ENCODE data around the gene DENND1A.

The DENND1A gene

GRCh38 chr9:123488722-123489321 is 441.1 kb downstream of the DENND1A start:
- DNase-seq (ENCODE audit: low read depth in 2 of 2) = no peak

- DNase-seq (ENCODE audit: low read depth in 2 of 2) = no peak
Observed at GRCh38 chr9:123487944-123488548, 441.9 kb downstream of the DENND1A start.

DNA sequence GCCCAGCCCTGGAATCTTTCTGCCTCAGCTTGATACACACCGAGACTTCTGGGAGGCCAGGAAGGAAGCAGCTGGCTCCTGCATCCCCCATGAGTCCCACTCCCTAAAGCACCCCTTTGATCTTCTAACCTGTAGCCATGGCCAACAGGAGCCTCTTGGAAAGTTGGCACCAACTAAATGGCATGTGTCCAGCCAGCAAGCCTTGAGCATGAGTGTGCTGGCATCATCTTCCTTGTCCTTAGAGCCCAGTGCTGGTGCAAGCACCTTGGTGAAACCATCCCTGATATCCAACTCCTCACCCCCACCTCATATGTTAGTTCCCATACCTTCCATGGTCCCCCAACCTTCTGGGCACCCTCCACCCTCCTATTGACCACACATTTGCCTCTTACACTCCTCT is 443.5 kb downstream of the DENND1A start:
- DNase-seq (ENCODE audit: low read depth in 2 of 2) = no peak

DNA sequence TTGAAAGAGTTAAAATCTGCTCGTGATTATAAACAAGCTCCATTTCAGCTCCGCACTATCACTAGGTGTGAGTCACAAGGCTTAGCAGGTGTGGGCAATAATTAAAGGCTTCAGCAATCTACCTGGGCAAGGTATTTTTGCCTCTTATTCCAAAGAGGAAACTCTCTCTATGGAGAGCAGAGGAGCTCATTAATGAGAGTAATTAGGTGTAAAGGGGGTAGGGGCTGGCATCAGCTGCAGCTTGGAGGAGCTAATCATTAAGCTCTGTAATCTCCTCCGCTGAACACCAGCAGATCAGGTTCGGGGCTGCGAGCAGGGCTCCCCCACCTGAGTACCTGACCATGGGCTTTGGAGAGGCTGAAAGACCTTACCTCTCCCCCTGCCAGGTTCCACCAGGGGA is 444.7 kb downstream of the DENND1A start:
- no peak for DNase-seq (ENCODE audit: low read depth in 2 of 2)

DNA sequence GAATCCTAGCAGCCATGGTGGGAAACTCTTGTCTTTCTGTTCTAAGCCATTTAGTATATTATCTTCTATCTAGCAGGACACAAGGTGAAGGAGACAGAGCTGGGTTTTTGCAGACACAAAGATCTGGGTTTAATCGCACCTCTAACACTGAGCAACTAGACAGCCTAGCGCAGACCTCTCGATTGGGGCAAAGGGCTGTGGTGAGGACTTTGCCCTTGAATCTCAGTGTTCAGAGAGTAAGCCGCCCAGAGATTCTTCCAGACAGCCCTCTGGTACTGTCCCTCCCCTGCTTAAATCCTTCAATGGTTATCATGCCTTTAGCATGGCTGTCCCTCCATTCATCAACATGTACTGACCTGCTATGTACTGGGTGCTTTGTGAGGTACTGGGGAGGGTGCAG is 445.8 kb downstream of the DENND1A start:
- DNase-seq (ENCODE audit: low read depth in 2 of 2) = no peak

DNA sequence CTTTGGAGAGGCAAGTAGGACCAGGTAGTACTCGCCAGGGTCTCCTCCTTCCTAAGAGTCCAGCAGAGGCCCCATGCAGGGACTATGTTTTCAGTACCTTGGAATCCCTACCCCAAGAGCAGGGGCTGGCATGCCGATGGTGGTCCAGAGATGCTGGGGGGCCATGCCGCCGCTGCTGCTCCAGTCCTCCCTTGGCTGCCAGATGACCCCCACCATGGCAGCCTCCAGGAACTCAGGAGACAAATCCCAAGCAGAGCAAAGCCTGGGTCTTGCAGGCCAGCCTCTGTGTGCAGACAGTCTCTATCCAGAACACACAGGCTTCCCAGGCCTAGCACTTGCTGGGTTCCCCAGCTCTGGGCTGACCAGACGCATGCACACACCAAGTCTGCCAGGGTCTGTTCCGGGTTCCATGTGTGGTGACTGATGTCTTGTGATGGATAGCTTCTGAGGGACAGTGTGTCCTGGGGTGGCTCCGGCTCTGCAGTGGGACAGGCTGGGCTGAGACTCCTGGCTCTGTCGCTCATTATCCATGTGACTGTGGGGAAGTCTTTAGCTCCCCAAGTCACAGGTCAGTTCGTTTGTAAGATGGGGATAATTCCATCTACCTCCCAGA is 446.6 kb downstream of the DENND1A start:
- no peak for DNase-seq (ENCODE audit: low read depth in 2 of 2)

- DNase-seq (ENCODE audit: low read depth in 2 of 2) = no peak
Observed at GRCh38 chr9:123482295-123482968, 447.5 kb downstream of the DENND1A start.

DNA sequence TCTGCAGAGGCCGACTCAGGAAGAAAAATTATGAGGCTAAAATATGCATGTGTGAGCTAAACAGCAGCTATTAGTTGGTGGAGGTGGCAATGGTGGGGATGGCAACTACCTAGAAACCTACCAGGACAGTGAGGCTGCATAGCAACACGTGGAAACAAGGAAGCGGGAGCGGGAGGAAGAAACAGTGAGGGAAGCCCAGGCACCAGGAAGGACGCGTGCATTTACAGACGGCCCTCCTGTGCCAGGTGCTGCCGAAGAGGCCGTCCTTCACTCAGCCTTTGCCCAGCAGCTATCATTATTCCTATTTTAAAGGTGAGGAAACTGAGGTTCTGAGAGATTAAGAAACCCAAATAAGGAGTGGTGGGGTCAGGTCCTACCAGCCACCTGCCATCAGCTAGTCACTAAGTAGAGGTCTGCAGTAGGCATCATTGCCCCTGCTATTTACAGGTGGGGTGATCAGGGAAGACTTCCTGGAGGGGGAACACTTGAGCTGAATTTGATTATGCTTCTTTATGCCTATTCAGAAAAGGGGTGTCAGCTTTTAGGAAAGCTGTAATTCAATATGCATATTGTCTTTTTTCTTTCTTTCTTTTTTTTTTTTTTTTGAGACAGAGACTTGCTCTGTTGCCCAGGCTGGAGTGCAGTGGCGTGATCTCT is 448.6 kb downstream of the DENND1A start:
- DNase-seq (ENCODE audit: low read depth in 2 of 2) = no peak

GRCh38 chr9:123480791-123481190 is 449.1 kb downstream of the DENND1A start:
- no peak for DNase-seq (ENCODE audit: low read depth in 2 of 2)

- no peak for DNase-seq (ENCODE audit: low read depth in 2 of 2)
Observed at GRCh38 chr9:123480096-123480495, 449.8 kb downstream of the DENND1A start.

DNA sequence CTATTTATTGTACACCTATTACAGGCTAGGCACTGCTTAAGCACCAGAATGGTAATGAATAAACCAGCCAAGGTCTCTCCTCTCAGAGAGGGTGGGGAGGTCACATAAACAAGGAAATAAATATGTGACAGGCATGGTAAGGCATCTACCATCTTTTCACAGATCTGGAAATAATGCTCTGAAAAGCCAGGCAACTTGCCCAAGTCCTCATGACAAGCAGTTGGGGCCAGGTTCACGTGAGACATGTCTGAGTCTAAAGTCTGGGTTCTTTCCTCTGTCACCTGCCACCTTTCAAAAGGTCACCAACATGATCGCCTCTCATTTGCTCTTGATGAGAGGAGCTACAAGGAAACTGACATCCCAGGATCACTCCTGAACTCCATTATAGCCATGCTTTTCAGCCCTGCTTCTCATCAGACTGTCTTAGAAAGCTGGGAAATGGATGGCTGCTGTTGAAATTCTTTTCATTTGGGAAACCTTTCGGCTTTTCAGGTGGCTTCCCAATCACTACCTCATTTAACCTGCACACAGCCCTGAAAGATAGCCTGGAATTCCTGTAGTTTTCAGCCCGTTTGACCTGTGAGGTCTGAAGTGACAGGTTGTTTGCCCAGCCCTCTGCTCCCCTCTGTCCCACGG is 450.8 kb downstream of the DENND1A start:
- DNase-seq (ENCODE audit: low read depth in 2 of 2) = no peak

- no peak for DNase-seq (ENCODE audit: low read depth in 2 of 2)
Observed at GRCh38 chr9:123478160-123478559, 451.8 kb downstream of the DENND1A start.

- DNase-seq (ENCODE audit: low read depth in 2 of 2) = no peak
Observed at GRCh38 chr9:123475407-123475806, 454.5 kb downstream of the DENND1A start.

GRCh38 chr9:123472862-123473614 is 456.9 kb downstream of the DENND1A start:
- no peak for DNase-seq (ENCODE audit: low read depth in 2 of 2)

- DNase-seq (ENCODE audit: low read depth in 2 of 2) = no peak
Observed at GRCh38 chr9:123471843-123472570, 457.9 kb downstream of the DENND1A start.

DNA sequence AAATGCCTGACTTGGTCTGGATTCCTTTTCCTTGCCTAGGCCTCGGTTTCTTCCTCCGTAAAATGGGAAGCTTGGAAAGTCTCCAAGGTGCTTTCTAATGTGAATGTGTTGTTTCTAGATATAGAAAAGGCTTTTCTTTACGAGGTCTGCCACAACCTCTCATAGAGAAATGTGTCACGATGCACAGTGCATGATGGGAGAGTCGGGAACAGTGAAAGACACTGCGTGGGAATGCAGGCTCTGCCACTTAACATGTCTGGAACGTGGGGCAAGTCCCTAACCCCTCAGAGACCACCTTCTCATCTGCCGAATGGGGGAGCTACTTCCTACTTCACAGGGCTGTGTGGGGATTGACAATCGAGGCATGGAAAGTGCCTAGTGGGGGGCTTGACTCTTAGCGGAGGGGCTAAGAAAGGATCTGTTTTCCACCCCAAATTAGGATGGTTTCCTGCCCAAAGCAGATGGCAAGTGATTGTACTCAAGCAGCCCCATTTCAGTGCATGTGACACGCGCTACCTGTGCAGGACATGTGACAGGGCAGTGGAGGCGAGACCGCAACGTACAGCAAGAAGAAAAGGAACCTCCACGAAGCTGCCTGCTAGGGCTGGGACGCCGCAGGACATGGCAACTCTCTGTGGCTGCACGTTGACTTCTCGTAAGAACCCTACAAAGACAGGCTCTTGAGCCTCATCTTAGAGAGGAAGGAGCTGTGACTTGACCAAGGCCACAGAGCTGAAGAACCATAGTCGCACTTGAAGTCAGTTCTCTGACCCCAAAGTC is 458.7 kb downstream of the DENND1A start:
- no peak for DNase-seq (ENCODE audit: low read depth in 2 of 2)

GRCh38 chr9:123470121-123470782 is 459.7 kb downstream of the DENND1A start:
- no peak for DNase-seq (ENCODE audit: low read depth in 2 of 2)

DNA sequence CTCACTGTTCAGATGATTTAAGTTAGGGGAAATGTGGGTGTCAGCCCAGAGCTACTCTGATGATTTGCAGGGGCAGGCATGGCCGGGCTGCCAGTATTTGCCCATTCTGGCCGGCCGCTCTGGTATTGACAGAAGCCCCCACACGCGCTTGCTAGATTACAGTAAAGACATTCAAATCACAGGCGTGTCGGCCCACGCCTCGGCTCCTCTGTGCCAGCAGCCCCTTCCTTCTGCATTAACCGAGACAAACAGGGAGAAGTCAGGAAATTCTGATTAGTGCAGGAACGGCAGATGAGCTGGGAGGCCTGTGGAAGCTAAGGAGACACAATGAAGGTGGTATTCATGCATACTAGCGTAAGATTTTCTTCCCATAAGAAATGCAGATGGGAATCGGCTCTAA is 460.6 kb downstream of the DENND1A start:
- no peak for DNase-seq (ENCODE audit: low read depth in 2 of 2)

DNA sequence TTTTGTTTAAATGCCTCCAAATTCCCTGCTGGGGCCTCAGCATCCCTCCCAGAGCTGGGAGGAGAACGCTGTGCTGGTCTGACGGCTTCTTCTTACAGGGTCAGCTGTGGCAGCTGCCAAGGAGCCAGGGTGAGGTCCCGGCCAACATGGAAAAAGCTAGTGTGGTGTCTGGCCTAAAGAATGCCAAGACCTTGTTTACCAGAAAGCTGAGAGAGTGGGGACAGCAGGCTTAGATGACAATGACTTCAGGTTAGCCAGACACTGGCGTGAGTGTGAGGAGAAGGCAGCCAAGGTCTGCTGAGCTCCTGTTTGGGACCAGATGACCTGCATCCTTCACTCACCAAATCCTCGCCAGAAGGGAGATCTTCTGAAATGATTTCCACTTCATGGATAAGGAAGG is 461.4 kb downstream of the DENND1A start:
- no peak for DNase-seq (ENCODE audit: low read depth in 2 of 2)
